Fibroblast of the aortic adventitia (primary cell): Measurements from ENCODE around the gene ECE1. TPM values are rescaled to one million over a fixed set of nuclear protein-coding genes. Genes with fewer than 3 reads are reported as not detected.
A peak's percentile ranks its signal among the peaks of the same experiment; 100 is the strongest.
"Not testable (repeated sequence)": the region's sequence is repeated elsewhere in the genome, so short reads cannot be mapped to it uniquely, and the experiment has no call there.

Source experiments
- DNase-seq: peaks from one replicate; pipeline ENCODE4 v3.0.0-alpha.2; 2010; ENCODE audit warnings: low read depth
- H3K4me3 ChIP-seq: 2 replicates; pipeline ENCODE4 v1.5.1; 2011; ENCODE audit warnings: low read depth, mild to moderate bottlenecking, control low read depth, low read length, moderate library complexity
- total RNA-seq: library from RNA; depleted of rRNA; stranded (reverse); fragments of >200 nt; gene quantifications from 2 replicates; pipeline ENCODE4 v1.2.3, GENCODE V29; 2012; ENCODE audit warnings: low replicate concordance
- TF ChIP-seq, protein P1 (sequence below): IDR thresholded peaks from 2 replicates; pipeline ENCODE4 v1.5.1; 2011; ENCODE audit warnings: mild to moderate bottlenecking, low read length, control low read depth, inconsistent platforms; ENCODE audit not compliant: insufficient read depth

Gene ECE1
- total RNA-seq, 1 donor = 90.4 TPM

DNA sequence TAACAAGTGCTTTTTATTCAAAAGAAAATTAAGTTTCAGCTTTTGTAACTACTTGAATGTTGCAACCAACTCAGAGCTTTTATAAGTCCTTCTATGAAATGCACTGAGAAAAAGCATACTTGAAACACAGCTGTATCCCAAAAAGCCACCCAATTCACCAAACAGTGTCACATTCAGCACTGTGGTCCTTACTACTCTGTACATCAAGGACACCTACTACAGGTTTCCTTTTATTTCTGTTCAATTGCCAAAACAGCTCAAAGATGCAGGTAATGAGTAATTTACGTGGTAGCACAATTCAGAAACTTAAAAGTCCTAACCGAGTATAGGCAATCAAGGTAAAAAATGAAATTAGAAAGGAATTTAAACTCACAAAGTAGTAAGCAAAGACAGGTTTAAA is 116.0 kb downstream of the ECE1 start:
- peak overlapping the region; percentile 95 for H3K4me3 ChIP-seq
- no peak for DNase-seq
- TF ChIP-seq, protein P1, sequence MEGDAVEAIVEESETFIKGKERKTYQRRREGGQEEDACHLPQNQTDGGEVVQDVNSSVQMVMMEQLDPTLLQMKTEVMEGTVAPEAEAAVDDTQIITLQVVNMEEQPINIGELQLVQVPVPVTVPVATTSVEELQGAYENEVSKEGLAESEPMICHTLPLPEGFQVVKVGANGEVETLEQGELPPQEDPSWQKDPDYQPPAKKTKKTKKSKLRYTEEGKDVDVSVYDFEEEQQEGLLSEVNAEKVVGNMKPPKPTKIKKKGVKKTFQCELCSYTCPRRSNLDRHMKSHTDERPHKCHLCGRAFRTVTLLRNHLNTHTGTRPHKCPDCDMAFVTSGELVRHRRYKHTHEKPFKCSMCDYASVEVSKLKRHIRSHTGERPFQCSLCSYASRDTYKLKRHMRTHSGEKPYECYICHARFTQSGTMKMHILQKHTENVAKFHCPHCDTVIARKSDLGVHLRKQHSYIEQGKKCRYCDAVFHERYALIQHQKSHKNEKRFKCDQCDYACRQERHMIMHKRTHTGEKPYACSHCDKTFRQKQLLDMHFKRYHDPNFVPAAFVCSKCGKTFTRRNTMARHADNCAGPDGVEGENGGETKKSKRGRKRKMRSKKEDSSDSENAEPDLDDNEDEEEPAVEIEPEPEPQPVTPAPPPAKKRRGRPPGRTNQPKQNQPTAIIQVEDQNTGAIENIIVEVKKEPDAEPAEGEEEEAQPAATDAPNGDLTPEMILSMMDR = no peak

DNA sequence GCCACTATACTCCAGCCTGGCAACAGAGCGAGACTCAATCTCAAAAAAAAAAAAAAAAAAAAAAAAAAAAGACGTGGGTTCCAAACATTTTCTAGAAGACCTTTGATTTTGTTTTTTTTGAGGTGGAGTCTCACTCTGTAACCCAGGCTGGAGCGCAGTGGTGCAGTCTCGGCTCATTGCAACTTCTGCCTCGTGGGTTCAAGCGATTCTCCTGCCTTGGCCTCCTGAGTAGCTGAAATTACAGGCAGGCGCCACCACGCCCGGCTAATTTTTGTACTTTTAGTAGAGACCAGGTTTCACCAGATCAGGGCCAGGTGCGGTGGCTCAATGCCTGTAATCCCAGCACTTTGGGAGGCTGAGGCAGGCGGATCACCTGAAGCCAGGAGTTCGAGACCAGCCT is 117.2 kb downstream of the ECE1 start:
- H3K4me3 ChIP-seq, DNase-seq: not testable (repeated sequence)

DNA sequence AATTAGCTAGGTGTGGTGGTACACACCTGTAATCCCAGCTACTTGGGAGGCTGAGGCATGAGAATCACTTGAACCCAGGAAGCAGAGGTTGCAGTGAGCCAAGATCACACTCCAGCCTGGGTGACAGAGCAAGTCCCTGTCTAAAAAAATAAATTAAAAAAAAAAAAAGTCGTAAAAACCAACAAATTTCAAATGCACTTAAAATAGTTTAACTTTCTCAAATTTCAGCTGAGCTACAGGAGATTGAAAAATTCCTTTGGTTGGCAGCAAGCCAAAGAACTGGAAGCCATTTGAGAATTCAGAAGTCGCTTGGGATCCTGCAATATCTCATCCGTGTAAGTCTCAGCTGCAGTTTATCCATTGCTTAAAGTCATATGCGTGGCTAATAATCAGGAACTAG is 119.4 kb downstream of the ECE1 start:
- H3K4me3 ChIP-seq = not testable (repeated sequence)
- peak; percentile 81 for DNase-seq

DNA sequence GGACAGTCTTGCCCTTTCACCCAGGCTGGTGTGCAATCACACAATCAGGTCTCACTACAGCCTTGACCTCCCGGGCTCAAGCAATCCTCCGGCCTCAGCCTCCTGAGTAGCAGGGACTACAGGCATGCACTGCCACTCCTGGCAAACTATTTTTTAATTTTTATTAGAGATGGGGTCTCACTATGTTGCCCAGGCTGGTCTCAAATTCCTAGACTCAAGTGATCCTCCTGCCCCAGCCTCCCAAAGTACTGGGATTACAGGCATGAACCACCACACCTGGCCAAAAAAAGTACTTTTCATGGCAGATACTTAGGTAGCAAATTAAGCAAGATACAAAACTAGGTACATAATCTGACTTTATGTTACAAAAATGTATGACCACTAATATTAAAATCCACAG is 121.8 kb downstream of the ECE1 start:
- no peak overlapping the region for H3K4me3 ChIP-seq
- no peak for DNase-seq
- TF ChIP-seq, protein P1 = no peak

Other genes with a start within 250 kb of the ECE1 start
- gene EIF4G3, start 113.6 kb downstream of the ECE1 start, total RNA-seq = 58.6 and 80.6 TPM in 2 replicates
- gene NBPF3, start 149.7 kb upstream of the ECE1 start, total RNA-seq = 13.6 and 18.2 TPM in 2 replicates
- 1.1 and 16.3 TPM in 2 replicates for gene ALPL, start 219.0 kb upstream of the ECE1 start, total RNA-seq